ENCODE results near the gene CHFR. TPM values are rescaled to one million over a fixed set of nuclear protein-coding genes. Genes with fewer than 3 reads are reported as not detected.
"Not testable (repeated sequence)": the region's sequence is repeated elsewhere in the genome, so short reads cannot be mapped to it uniquely, and the experiment has no call there.

The CHFR gene
- total RNA-seq, 1 donor from 2014 or later, result 74.1 TPM

- DNase-seq (ENCODE audit: low spot score), result no peak
- no peak overlapping the region for H3K4me3 Mint-ChIP-seq (ENCODE audit: unreplicated experiment)
These were observed 21.1 kb downstream of the CHFR start for GRCh38 chr12:132866251-132866828.

GRCh38 chr12:132861558-132861957 is 25.8 kb downstream of the CHFR start:
- no peak overlapping the region for H3K4me3 Mint-ChIP-seq (ENCODE audit: unreplicated experiment)
- H3K9me3 Mint-ChIP-seq (ENCODE audit: unreplicated experiment), result no peaks in the 10 kb centered on the region
- peaks cover 2% of the 10 kb centered on the region for H3K27me3 Mint-ChIP-seq (ENCODE audit: unreplicated experiment)
- H3K36me3 Mint-ChIP-seq (ENCODE audit: low read depth, unreplicated experiment), result peaks cover 36% of the 10 kb centered on the region
- H3K27ac Mint-ChIP-seq (ENCODE audit: unreplicated experiment), result no peak overlapping the region
- no peak for DNase-seq (ENCODE audit: low spot score)
- TF ChIP-seq CTCF (IDR thresholded peaks at IDR 0.05; ENCODE audit: unreplicated experiment), result no peak
- H3K4me1 Mint-ChIP-seq (ENCODE audit: unreplicated experiment), result no peaks in the 10 kb centered on the region

More at GRCh38 chr12:132866251-132866828, 21.1 kb downstream of the CHFR start:
- peaks cover 3% of the 10 kb centered on the region for H3K27me3 Mint-ChIP-seq (ENCODE audit: unreplicated experiment)
- peaks cover 43% of the 10 kb centered on the region for H3K36me3 Mint-ChIP-seq (ENCODE audit: low read depth, unreplicated experiment)
- no peak for TF ChIP-seq CTCF (IDR thresholded peaks at IDR 0.05; ENCODE audit: unreplicated experiment)
- no peaks in the 10 kb centered on the region for H3K4me1 Mint-ChIP-seq (ENCODE audit: unreplicated experiment)
- H3K27ac Mint-ChIP-seq (ENCODE audit: unreplicated experiment), result peak overlapping the region; percentile 12
- H3K9me3 Mint-ChIP-seq (ENCODE audit: unreplicated experiment), result no peaks in the 10 kb centered on the region

GRCh38 chr12:132858718-132859266 is 28.6 kb downstream of the CHFR start:
- Mint-ChIP-seq H3K9me3 (ENCODE audit: unreplicated experiment) (no peaks in the 10 kb centered on the region), H3K4me1 (ENCODE audit: unreplicated experiment) (no peaks in the 10 kb centered on the region), H3K27ac (ENCODE audit: unreplicated experiment) (no peak overlapping the region), H3K4me3 (ENCODE audit: unreplicated experiment) (peak overlapping the region; percentile 65), H3K36me3 (ENCODE audit: low read depth, unreplicated experiment) (peaks cover 39% of the 10 kb centered on the region), H3K27me3 (ENCODE audit: unreplicated experiment) (peaks cover 4% of the 10 kb centered on the region)
- no peak for DNase-seq (ENCODE audit: low spot score)
- no peak for TF ChIP-seq CTCF (IDR thresholded peaks at IDR 0.05; ENCODE audit: unreplicated experiment)

- H3K36me3 Mint-ChIP-seq (ENCODE audit: low read depth, unreplicated experiment), result peaks cover 48% of the 10 kb centered on the region
- not testable (repeated sequence) for H3K4me3 Mint-ChIP-seq (ENCODE audit: unreplicated experiment); DNase-seq (ENCODE audit: low spot score); H3K9me3 Mint-ChIP-seq (ENCODE audit: unreplicated experiment); H3K27ac Mint-ChIP-seq (ENCODE audit: unreplicated experiment); H3K4me1 Mint-ChIP-seq (ENCODE audit: unreplicated experiment); H3K27me3 Mint-ChIP-seq (ENCODE audit: unreplicated experiment)
These were observed 30.4 kb downstream of the CHFR start for GRCh38 chr12:132857019-132857418.

- no peak for DNase-seq (ENCODE audit: low spot score)
- H3K4me3 Mint-ChIP-seq (ENCODE audit: unreplicated experiment), result no peak overlapping the region
- TF ChIP-seq CTCF (IDR thresholded peaks at IDR 0.05; ENCODE audit: unreplicated experiment), result no peak
- no peaks in the 10 kb centered on the region for H3K9me3 Mint-ChIP-seq (ENCODE audit: unreplicated experiment)
- no peaks in the 10 kb centered on the region for H3K4me1 Mint-ChIP-seq (ENCODE audit: unreplicated experiment)
- H3K27ac Mint-ChIP-seq (ENCODE audit: unreplicated experiment), result peak overlapping the region; percentile 77
- peaks cover 5% of the 10 kb centered on the region for H3K27me3 Mint-ChIP-seq (ENCODE audit: unreplicated experiment)
- peaks cover 48% of the 10 kb centered on the region for H3K36me3 Mint-ChIP-seq (ENCODE audit: low read depth, unreplicated experiment)
These were observed 30.8 kb downstream of the CHFR start for GRCh38 chr12:132856581-132856980.

GRCh38 chr12:132855211-132855610 is 32.2 kb downstream of the CHFR start:
- DNase-seq (ENCODE audit: low spot score); H3K27ac Mint-ChIP-seq (ENCODE audit: unreplicated experiment); H3K9me3 Mint-ChIP-seq (ENCODE audit: unreplicated experiment); H3K4me1 Mint-ChIP-seq (ENCODE audit: unreplicated experiment); H3K4me3 Mint-ChIP-seq (ENCODE audit: unreplicated experiment): not testable (repeated sequence)
- Mint-ChIP-seq H3K36me3 (ENCODE audit: low read depth, unreplicated experiment) (peaks cover 47% of the 10 kb centered on the region), H3K27me3 (ENCODE audit: unreplicated experiment) (peaks cover 12% of the 10 kb centered on the region)

All from endothelial cell (in vitro differentiated cells).